ENCODE data around the gene MCF2L.
"Not testable (repeated sequence)": the region's sequence is repeated elsewhere in the genome, so short reads cannot be mapped to it uniquely, and the experiment has no call there.

The MCF2L gene

GRCh38 chr13:113051641-113052040, 82.6 kb downstream of the MCF2L start:
- DNase-seq: no peak

- DNase-seq: no peak
These were observed 83.2 kb downstream of the MCF2L start for GRCh38 chr13:113052206-113052605.

GRCh38 chr13:113052971-113053370, 84.0 kb downstream of the MCF2L start:
- DNase-seq: no peak

- no peak for DNase-seq
These were observed 84.4 kb downstream of the MCF2L start for GRCh38 chr13:113053376-113053775.

- DNase-seq: no peak
These were observed 85.0 kb downstream of the MCF2L start for GRCh38 chr13:113053801-113054604.

GRCh38 chr13:113057084-113057483, 88.1 kb downstream of the MCF2L start:
- DNase-seq: no peak

GRCh38 chr13:113057559-113057958, 88.5 kb downstream of the MCF2L start:
- not testable (repeated sequence) for DNase-seq

GRCh38 chr13:113058129-113058987, 89.3 kb downstream of the MCF2L start:
- DNase-seq: no peak

GRCh38 chr13:113058988-113059850, 90.2 kb downstream of the MCF2L start:
- no peak for DNase-seq

GRCh38 chr13:113059891-113060290, 90.9 kb downstream of the MCF2L start:
- no peak for DNase-seq

GRCh38 chr13:113060557-113061270, 91.7 kb downstream of the MCF2L start:
- DNase-seq: no peak

- DNase-seq: no peak
These were observed 92.2 kb downstream of the MCF2L start for GRCh38 chr13:113061271-113061625.

GRCh38 chr13:113061796-113062425, 92.9 kb downstream of the MCF2L start:
- DNase-seq: no peak

- DNase-seq: no peak
These were observed 93.7 kb downstream of the MCF2L start for GRCh38 chr13:113062691-113063090.

- no peak for DNase-seq
These were observed 94.1 kb downstream of the MCF2L start for GRCh38 chr13:113063091-113063491.

GRCh38 chr13:113064000-113064533, 95.1 kb downstream of the MCF2L start:
- DNase-seq: no peak

GRCh38 chr13:113064534-113065405, 95.8 kb downstream of the MCF2L start:
- no peak for DNase-seq

GRCh38 chr13:113065406-113066141, 96.6 kb downstream of the MCF2L start:
- DNase-seq: no peak

GRCh38 chr13:113066142-113066455, 97.1 kb downstream of the MCF2L start:
- no peak for DNase-seq

GRCh38 chr13:113066746-113067145, 97.7 kb downstream of the MCF2L start:
- no peak for DNase-seq
